GM19372 (cell line): Measurements from ENCODE around the gene NRP1.
"Not testable (repeated sequence)": the region's sequence is repeated elsewhere in the genome, so short reads cannot be mapped to it uniquely, and the experiment has no call there.

Source experiments
- ATAC-seq: cut with Tn5 transposase; IDR thresholded peaks from one replicate; pipeline ENCODE4 v1.9.1; 2021; ENCODE audit warnings: mild to moderate bottlenecking, low read depth, moderate library complexity; ENCODE audit not compliant: unreplicated experiment

NRP1 gene

GRCh38 chr10:33326933-33327332 is 7.5 kb downstream of the NRP1 start:
- ATAC-seq, result no peak

GRCh38 chr10:33325929-33326328 is 8.5 kb downstream of the NRP1 start:
- ATAC-seq, result no peak

- ATAC-seq, result no peak
Observed at GRCh38 chr10:33323721-33324120, 10.7 kb downstream of the NRP1 start.

GRCh38 chr10:33321516-33321915 is 13.0 kb downstream of the NRP1 start:
- ATAC-seq, result no peak

GRCh38 chr10:33320288-33320687 is 14.2 kb downstream of the NRP1 start:
- no peak for ATAC-seq

- no peak for ATAC-seq
Observed at GRCh38 chr10:33315891-33316290, 18.6 kb downstream of the NRP1 start.

- no peak for ATAC-seq
Observed at GRCh38 chr10:33314811-33315561, 19.5 kb downstream of the NRP1 start.

GRCh38 chr10:33311640-33312039 is 22.8 kb downstream of the NRP1 start:
- no peak for ATAC-seq

- no peak for ATAC-seq
Observed at GRCh38 chr10:33310853-33311252, 23.6 kb downstream of the NRP1 start.

- no peak for ATAC-seq
Observed at GRCh38 chr10:33309406-33309805, 25.1 kb downstream of the NRP1 start.

- ATAC-seq, result no peak
Observed at GRCh38 chr10:33307835-33308234, 26.6 kb downstream of the NRP1 start.

- ATAC-seq, result no peak
Observed at GRCh38 chr10:33306701-33307519, 27.6 kb downstream of the NRP1 start.

GRCh38 chr10:33306126-33306525 is 28.3 kb downstream of the NRP1 start:
- ATAC-seq, result no peak

- ATAC-seq, result no peak
Observed at GRCh38 chr10:33304423-33305225, 29.8 kb downstream of the NRP1 start.

- ATAC-seq, result no peak
Observed at GRCh38 chr10:33303988-33304387, 30.5 kb downstream of the NRP1 start.

- ATAC-seq, result no peak
Observed at GRCh38 chr10:33302208-33302829, 32.1 kb downstream of the NRP1 start.

GRCh38 chr10:33301097-33301789 is 33.2 kb downstream of the NRP1 start:
- ATAC-seq, result no peak

- ATAC-seq, result not testable (repeated sequence)
Observed at GRCh38 chr10:33300544-33300943, 33.9 kb downstream of the NRP1 start.

- ATAC-seq, result no peak
Observed at GRCh38 chr10:33298893-33299292, 35.6 kb downstream of the NRP1 start.

GRCh38 chr10:33298110-33298509 is 36.4 kb downstream of the NRP1 start:
- ATAC-seq, result no peak
